Measurements from ENCODE around the gene COMT.
"Not testable (repeated sequence)": the region's sequence is repeated elsewhere in the genome, so short reads cannot be mapped to it uniquely, and the experiment has no call there.

COMT gene

GRCh38 chr22:19909350-19910179 is 32.0 kb upstream of the COMT start:
- peak; percentile 59 to 64 for DNase-seq

DNA sequence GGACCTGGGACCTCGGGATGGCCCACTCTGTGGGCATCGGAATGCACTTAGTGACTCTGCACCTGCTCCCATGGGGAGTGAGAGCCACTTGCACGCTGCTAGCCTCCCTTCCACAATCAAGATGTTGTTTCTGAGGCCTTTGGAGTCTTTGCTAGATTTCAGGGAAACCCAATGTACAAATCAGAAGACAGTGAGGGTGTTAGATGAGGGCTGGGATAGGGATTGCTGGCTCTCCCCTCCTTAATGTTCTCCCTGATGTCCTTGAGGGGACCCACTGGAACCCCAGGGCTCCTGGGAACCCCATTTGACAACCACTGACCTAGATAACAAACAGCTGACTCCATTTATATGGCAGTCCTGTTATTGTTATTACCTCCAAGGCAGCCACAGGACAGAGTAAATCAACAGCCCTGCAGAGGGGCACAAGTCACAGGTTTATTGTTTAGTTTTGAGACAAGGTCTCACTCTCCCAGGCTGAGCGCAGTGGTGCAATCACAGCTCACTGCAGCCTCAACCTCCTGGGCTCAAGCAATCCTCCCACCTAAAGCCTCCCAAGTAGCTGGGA is 31.3 kb upstream of the COMT start:
- DNase-seq: no peak

DNA sequence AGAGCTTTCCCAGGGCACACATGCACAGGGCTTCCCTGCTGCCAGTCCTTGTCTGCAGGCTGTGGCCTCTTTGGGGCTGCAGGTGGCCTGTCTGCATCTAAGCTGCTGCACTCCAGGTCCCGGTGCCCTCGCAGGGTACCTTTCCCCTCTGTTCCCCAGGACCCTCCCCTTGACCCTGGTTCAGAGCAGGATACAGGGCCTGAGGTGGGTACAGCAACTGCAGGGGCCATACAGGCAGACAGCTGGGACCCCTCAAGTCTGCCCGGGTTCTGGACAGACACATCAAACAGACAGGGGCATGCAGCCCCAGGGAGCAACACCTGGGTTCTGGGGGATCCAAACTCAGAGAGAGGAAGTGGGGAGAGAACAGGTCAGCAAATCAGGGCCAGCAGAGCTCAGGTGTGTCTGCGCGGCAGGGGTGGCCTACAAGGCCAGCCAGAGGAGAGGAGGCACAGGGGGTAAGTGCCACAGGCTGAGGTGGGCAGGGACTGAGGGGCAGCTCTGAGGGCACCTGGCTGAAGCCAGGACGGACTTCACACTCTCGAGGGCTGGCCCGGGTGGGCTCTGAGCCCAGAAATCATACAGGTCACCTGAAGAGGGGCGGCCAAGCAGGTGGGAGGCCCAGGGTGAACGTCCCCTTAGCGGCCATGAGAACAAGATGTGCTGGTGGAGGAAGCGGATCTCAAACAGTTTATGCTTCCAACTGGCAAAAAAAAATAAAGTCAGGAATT is 29.9 kb upstream of the COMT start:
- no peak for DNase-seq

DNA sequence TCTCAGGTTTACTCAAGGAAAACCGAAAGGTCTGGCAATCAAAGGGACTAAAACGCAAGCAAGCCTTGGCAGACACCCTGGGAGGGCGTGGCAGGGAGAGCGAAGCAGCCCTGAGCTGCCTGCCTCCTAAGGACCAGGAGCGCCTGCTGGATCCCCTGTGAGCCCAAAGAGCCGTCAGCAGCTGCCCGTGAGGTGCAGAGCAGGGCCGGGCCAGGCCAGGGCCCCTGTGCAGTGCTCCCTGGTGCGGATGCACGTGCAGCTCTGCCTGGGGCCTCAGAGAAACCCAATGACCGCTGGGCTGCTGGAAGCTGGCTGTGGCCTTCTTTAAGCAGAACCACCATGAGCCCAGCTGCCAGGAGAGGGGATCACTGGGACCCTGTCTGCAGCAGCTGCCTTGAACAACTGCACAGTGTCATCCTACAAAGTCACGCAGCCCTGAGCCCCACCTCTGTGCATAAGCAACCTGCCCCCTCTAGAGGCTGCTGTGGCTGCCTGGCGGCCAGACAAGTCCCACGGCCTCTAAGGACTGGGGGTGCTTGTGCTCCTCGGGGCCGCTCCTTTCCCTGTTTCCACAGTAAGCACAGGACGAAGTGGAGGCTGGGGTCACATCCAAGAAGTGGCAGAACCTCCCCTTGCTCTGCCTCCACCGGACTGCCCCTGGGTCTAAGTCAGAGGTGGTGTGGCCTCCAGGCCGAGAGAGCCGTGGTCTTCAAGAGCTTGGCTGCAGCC is 29.1 kb upstream of the COMT start:
- no peak for DNase-seq

- no peak for DNase-seq
Measured at GRCh38 chr22:19913337-19913936, 28.1 kb upstream of the COMT start.

- no peak for DNase-seq
Measured at GRCh38 chr22:19914201-19914943, 27.2 kb upstream of the COMT start.

- DNase-seq: no peak
Measured at GRCh38 chr22:19915287-19915954, 26.2 kb upstream of the COMT start.

DNA sequence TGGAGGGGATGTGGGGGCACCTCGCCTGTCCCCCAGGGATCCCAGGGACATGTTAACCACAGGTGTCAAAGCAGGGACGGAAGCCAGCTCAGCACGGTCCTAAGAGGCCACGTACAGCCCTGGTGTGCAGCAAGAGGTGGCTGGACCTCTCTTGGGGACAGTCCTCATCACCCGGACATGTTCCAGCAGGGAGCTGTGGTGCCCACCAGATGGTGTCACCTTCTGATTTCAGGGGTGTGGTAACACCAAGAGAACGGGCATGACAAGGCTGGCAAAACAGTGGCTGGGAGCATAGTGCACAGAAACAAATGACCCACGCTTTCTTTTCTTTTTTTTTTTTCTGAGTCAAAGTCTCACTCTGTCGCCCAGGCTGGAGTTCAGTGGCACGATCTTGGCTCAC is 25.6 kb upstream of the COMT start:
- no peak for DNase-seq

DNA sequence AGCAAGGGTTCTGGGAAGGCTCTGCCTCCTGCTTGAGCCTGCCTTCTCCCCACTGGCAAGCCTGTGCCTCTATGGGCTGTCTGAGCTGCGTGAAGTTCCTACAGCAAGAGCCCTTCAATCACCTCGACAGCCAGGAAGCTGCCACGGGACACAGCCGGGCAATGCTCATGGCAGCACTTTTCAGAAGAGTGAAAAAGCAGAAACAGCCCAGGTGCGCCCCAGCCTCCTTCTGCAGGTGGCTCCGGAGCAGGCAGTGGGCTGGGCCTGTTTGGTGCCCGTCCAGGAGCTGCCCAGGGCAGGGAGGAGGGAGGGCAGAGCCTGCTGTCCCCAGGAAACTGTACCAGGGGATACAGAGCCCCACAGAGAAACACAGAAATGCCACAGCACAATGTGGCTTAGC is 24.6 kb upstream of the COMT start:
- DNase-seq: no peak

- no peak for DNase-seq
Measured at GRCh38 chr22:19917389-19918138, 24.0 kb upstream of the COMT start.

DNA sequence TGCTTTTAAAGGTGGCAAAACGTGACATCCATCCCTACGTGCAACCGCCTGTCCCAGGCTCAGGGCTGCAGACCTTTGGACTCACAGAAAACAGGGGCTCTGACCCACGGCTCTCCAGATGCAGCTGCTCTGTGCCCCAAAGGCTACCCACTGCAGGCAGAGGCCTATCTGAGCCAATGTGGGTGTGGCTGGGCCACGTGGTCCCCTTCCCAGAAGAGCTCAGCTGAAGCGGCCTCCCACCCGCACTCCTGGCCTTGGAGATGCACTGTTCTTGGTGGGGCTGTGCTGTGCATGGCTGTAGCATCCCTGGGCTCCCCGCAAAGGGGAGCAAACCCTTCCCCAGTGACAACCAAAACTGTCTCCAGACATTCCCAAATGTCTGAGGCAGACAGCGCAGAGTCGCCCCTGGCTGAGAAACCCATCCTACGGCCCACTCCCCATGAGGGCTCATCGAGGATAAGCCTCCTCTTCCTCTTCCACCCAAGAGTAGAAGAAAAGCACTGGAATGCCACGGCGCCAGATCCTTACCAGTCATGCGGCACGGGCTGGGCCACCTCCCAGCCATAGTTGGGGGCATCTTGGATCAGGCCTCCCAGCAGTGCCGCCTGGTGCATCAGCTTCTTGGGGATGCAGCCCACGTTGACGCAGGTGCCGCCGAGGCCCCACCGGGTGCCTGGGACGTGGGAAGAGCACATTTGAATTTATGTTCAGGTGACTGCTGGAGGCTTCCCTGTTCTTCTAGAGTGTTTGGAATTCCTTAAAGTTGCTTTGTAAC is 23.1 kb upstream of the COMT start:
- no peak for DNase-seq

DNA sequence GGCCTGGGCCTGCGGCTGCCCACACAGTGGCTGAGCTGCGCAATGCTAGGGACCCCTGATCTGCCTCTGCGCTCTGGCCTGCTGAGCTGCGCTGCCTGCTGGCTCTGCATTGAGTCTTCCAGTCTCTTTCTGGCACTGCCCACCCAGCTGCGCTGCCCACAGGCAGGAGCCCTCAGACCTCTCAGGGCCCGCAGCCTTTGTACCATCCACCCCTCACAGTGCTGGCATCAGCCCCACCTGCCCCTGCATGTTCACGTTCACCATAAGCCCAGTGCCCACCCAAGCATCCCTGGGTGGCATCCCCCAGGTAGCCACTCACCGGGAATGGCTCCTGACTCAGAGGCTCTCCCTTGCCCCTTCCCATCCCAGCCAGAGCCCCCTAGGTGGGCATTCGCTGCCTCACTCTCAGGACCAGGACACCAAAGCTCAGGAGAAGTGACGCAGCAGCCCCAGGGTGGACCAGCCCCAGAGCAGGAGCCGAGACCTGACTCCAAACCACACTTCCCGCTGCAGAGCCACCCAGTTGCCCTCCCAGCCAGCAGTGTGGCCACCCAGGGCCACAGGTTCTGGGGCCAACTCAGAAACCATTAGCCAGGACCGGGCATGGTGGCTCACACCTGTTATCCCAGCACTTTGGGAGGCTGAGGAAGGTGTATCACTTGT is 21.7 kb upstream of the COMT start:
- no peak for DNase-seq

GRCh38 chr22:19921544-19922081 is 20.0 kb upstream of the COMT start:
- DNase-seq: no peak

GRCh38 chr22:19923914-19924513 is 17.6 kb upstream of the COMT start:
- DNase-seq: no peak

DNA sequence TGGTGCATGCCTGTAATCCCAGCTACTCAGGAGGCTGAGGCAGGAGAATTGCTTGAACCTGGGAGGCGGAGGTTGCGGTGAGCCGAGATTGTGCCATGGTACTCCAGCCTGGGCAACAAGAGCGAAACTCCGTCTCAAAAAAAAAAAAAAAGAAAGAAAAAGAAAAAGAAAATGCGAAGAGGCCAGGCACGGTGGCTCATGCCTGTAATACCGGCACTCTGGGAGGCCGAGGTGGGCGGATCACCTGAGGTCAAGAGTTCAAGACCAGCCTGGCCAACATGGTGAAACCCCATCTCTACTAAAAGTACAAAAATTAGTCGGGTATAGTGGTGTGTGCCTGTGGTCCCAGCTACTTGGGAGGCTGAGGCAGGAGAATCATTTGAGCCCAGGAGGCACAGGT is 15.5 kb upstream of the COMT start:
- DNase-seq: not testable (repeated sequence)

- DNase-seq: no peak
Measured at GRCh38 chr22:19927696-19928095, 13.9 kb upstream of the COMT start.

DNA sequence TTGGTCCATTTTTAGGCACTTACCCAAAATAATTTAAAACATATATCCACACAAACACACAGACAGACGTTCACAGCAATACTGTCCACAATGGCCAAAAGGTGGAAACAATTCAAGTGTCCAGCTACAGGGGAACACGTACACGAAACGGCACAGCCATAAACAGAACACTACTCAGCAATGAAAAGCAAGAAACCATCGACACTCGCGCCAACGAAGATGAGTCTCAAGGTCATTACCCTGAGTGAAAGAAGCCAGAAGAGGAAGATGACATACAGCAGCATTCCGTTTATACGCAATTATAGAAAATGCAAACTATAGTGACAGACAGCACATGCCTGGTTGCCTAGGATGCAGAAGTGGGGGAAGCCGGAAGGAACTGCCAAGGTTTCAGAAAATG is 13.4 kb upstream of the COMT start:
- DNase-seq: no peak
